ENCODE measurements around the gene XPO6.

XPO6 gene

DNA sequence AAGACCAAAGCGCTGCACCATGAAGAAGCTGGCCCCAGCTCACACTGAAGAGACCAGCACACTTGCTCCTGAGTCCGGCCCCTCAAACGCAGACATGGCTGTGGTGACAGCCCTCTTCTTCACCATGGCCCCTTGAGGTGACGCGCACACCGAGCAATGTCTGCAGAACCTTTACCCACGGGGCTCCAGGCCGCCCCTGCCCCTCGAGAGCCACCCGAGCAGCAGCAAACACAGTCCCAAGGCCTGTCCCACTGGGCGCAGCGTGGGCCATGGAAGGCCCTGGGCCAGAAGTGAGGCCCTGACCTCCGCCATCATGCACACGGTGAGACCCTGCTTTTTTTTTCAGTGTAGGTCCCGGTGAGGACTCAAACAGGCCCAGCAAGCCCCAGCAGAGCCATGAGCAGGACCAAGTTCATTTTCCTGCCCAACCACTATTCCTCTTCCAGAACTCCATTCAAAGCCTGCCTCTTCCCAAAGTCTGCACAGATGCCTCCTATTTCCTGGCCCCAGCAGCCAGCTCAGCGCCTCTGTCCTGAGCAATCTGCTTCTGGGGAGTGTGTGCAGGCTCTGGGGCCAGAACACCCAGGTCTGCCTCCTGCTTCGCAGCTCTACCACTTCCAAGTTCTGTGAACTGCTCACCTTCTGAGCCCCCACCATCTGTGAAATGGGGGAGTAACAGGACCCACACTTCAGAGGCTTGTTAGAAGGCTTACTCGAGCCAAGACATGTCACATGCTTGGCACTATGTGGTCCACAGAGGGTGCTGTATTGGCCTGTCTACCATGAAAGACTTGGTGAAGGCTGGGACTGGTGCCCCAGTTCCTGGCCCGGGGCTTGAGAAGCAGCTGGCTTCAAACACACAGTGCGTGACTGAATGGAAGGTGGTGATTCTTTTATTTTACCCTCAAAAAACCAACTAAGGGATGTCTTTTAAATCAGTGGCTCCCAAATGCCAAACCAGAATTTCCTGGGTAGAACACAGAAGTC lies 112.5 kb downstream of the XPO6 start:
- POLR2A ChIA-PET = no interaction called here
- TF ChIP-seq SUZ12 (IDR thresholded peaks at IDR 0.05) (no peak), BHLHE40 (IDR thresholded peaks at IDR 0.05; ENCODE audit: borderline replicate concordance) (no peak), HDGF (IDR thresholded peaks at IDR 0.05; ENCODE audit: borderline replicate concordance) (no peak), FOXA1 (IDR thresholded peaks at IDR 0.05) (no peak), CTBP1 (IDR thresholded peaks at IDR 0.05; ENCODE audit: borderline replicate concordance) (no peak), FOXK2 (IDR thresholded peaks at IDR 0.05) (no peak), FOXM1 (IDR thresholded peaks at IDR 0.05; ENCODE audit: borderline replicate concordance) (no peak), SP1 (IDR thresholded peaks at IDR 0.05) (no peak), ZNF384 (IDR thresholded peaks at IDR 0.05) (no peak), NFRKB (IDR thresholded peaks at IDR 0.05) (no peak)
- TF ChIP-seq, protein P1, sequence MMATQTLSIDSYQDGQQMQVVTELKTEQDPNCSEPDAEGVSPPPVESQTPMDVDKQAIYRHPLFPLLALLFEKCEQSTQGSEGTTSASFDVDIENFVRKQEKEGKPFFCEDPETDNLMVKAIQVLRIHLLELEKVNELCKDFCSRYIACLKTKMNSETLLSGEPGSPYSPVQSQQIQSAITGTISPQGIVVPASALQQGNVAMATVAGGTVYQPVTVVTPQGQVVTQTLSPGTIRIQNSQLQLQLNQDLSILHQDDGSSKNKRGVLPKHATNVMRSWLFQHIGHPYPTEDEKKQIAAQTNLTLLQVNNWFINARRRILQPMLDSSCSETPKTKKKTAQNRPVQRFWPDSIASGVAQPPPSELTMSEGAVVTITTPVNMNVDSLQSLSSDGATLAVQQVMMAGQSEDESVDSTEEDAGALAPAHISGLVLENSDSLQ (IDR thresholded peaks at IDR 0.05) = no peak
- no peak for DNase-seq (ENCODE audit: extremely low spot score)
- CTCF ChIA-PET = no interaction called here

DNA sequence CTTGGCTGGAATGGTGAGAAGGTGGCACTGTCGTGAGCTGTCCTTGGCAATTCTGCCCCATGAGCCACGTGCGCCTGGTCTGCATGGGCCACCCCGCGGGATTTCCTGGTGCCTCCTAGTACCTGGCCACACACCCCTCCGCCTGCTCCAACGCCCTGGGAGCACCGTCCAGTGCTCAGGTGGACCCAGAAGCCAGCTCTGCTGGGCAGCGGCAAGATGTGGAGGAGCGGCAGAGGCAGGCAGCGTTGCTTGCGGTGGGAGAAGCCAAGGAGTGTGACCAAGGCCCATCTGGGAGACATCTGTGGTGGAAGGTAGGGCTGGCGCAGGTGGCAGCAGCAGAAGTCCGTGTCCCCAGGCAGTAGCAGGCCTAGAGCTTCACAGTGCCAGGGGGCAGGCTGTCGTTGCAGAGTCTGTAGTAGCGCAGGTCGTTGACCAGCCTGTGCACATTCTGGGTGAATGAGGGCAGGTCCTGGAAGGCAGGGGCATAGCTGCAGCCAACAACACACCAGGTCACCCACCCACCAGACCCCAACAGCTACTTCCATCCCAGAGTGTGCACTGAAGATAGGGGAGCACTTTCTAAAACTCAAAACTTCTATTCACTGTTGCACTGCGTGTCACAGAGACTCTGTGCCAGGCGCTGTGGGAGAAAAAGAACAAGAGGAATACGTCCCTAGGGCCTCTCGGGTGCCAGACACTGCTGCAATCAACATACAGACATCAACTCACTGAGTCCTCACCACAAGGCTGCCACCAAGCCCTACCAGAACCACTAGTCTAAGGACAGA lies 113.4 kb downstream of the XPO6 start:
- POLR2A ChIA-PET = no interaction called here
- no peak for DNase-seq (ENCODE audit: extremely low spot score)
- CTCF ChIA-PET = no interaction called here
- no peak for TF ChIP-seq FOXK2 (IDR thresholded peaks at IDR 0.05)
- no peak for TF ChIP-seq L3MBTL2 (conservative IDR thresholded peaks at IDR 0.05)
- TF ChIP-seq, protein P1 (IDR thresholded peaks at IDR 0.05) = no peak

DNA sequence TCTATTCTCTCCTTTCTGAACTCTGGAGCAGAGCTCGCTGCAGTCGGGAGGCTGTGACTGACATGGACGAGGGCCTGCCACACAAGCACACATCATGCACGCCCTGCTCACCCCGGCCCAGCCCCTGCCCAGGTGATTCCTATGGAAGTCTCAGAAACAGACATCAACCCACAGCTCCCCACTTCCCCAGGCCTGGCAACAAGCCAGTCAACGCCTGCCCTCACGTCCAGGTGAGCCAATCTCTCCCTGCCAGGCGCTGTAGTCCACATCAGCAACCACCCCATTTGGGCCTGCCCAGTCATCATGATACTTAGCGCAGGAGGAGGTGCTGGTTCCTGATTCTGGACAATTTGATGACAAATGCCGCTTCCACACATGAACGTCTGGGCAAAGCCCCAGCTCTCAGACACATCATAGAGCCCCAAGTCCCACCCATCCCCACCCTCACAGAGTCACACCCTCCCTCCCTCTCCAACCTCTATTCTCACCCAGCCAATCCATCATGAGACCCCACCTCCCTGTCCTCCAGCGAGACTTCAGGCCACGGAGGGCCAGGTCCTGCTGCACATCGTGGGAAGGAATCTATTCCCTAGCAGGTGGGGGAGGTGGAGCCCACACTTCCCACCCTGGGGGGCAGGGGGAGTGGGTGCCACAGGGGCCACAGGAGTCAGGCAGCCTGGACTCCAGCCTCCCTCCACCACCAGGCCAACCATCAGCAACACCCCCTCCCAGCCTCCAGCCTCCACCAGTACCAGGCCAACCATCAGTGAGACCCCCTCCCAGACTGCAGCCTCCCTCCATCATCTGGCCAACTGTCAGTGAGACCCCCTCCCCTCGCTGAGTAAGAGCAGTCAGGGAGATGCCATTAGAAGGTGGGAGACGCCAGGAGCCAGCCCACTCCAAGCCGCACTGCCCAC lies 114.5 kb downstream of the XPO6 start:
- TF ChIP-seq ELF4 (IDR thresholded peaks at IDR 0.05) = no peak
- DNase-seq (ENCODE audit: extremely low spot score) = no peak
- CTCF ChIA-PET = no interaction called here
- POLR2A ChIA-PET = no interaction called here

DNA sequence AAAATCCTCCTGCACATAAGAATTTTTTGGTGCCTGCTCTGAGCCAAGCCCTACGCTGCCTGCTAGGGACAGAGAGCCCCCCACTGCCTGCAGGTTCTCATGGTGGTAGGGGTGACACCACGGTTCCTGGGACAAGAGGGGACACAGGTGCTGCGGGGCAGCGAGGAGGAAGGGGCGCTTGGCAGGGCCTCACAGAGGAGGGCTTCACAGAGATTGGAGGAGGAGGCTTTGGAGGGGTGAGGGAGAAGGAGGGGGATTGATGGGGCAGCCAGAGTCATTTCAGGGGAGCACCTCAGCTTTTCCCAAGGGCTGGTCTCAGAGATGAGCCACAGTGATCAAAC lies 118.4 kb downstream of the XPO6 start:
- ChIA-PET CTCF (no interaction called here), POLR2A (no interaction called here)
- TF ChIP-seq HDGF (IDR thresholded peaks at IDR 0.05; ENCODE audit: borderline replicate concordance) (no peak), TARDBP (IDR thresholded peaks at IDR 0.05) (no peak), NFRKB (IDR thresholded peaks at IDR 0.05) (no peak), L3MBTL2 (conservative IDR thresholded peaks at IDR 0.05) (no peak), BHLHE40 (IDR thresholded peaks at IDR 0.05; ENCODE audit: borderline replicate concordance) (no peak), SUZ12 (IDR thresholded peaks at IDR 0.05) (no peak), LEF1 (IDR thresholded peaks at IDR 0.05; ENCODE audit: borderline replicate concordance) (no peak), FOXK2 (IDR thresholded peaks at IDR 0.05) (no peak), ZNF384 (IDR thresholded peaks at IDR 0.05) (no peak), FOXA1 (IDR thresholded peaks at IDR 0.05) (no peak), ARNT (IDR thresholded peaks at IDR 0.05) (no peak), SP1 (IDR thresholded peaks at IDR 0.05) (no peak)
- TF ChIP-seq, protein P1 (IDR thresholded peaks at IDR 0.05) = no peak
- DNase-seq (ENCODE audit: extremely low spot score) = no peak

DNA sequence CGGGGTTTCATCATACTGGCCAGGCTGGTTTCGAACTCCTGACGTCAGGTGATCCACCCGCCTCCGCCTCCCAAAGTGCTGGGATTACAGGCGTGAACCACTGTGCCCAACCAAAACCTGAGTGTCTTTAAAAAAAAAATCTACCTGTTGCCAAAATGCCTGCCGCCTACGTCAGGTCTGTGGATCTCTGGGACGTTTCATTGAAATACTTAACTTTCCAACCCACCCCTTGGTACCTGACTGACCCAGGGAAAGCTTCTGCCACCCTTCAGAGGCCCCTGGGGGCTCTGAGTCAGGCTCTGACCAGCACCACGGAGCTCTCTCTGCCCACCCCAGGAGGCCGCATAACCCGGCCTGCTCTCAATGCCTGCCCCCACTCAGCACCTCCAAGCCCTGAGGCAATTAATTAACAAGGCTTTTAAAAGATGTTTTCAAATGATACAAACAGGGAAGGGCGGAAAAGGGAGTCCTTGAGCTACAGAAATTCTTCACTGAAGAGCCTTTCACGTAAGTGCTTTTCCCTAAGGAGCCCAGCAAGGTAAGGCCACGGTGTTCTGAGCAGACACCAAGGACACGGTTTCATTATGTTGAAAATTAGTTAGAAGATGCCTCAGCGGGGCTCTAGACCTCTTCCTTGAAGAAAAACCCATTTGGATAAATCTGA lies 118.9 kb downstream of the XPO6 start:
- ChIA-PET CTCF (no interaction called here), POLR2A (no interaction called here)
- no peak for TF ChIP-seq CTBP1 (IDR thresholded peaks at IDR 0.05; ENCODE audit: borderline replicate concordance)
- TF ChIP-seq LEF1 (IDR thresholded peaks at IDR 0.05; ENCODE audit: borderline replicate concordance) = no peak
- TF ChIP-seq SUZ12 (IDR thresholded peaks at IDR 0.05) = no peak
- TF ChIP-seq, protein P1 (IDR thresholded peaks at IDR 0.05) = no peak
- no peak for TF ChIP-seq FOXK2 (IDR thresholded peaks at IDR 0.05)
- no peak for TF ChIP-seq L3MBTL2 (conservative IDR thresholded peaks at IDR 0.05)
- TF ChIP-seq SP1 (IDR thresholded peaks at IDR 0.05) = no peak
- TF ChIP-seq NFRKB (IDR thresholded peaks at IDR 0.05) = no peak
- no peak for TF ChIP-seq ARNT (IDR thresholded peaks at IDR 0.05)
- no peak for TF ChIP-seq FOXA1 (IDR thresholded peaks at IDR 0.05)
- no peak for DNase-seq (ENCODE audit: extremely low spot score)

Data from HEK293T (cell line).